SU-DHL-6 (cell line): ENCODE measurements around the gene GNG8.

ENCODE experiments used
- H2AFZ ChIP-seq: fragments of 200-600 bp; sonication (generic); 2 replicates; pipeline ENCODE4 v1.6.1; 2014; ENCODE audit warnings: low read depth, mild to moderate bottlenecking, moderate library complexity, mixed read lengths, antibody characterized with exemption, low read length; ENCODE audit not compliant: severe bottlenecking
- H3F3A ChIP-seq: fragments of 200-600 bp; shearing (Covaris generic); 2 replicates; pipeline ENCODE4 v1.6.0; 2016; ENCODE audit warnings: antibody characterized with exemption, mild to moderate bottlenecking; ENCODE audit not compliant: insufficient read depth
- H3K27ac ChIP-seq: fragments of 200-600 bp; sonication (generic); 2 replicates; pipeline ENCODE4 v1.5.1; 2016; ENCODE audit warnings: low read depth, mild to moderate bottlenecking, low read length, moderate library complexity, mixed read lengths
- H3K27me3 ChIP-seq: fragments of 200-600 bp; sonication (generic), shearing (Covaris generic); 2 replicates; pipeline ENCODE4 v1.6.0; 2014; ENCODE audit warnings: mild to moderate bottlenecking, low read length
- H3K36me3 ChIP-seq: fragments of 200-600 bp; sonication (generic); 2 replicates; pipeline ENCODE4 v1.6.1; 2014; ENCODE audit warnings: mild to moderate bottlenecking, low read length, mixed read lengths
- H3K4me2 ChIP-seq: fragments of 300-600, 200-600 bp; shearing (Covaris generic), sonication (generic); 2 replicates; pipeline ENCODE4 v1.6.0; 2014; ENCODE audit warnings: low read length, low read depth, mild to moderate bottlenecking; ENCODE audit not compliant: poor library complexity, severe bottlenecking
- H3K4me3 ChIP-seq: fragments of 200-600 bp; sonication (generic); 2 replicates; pipeline ENCODE4 v1.5.1; 2014; ENCODE audit warnings: antibody characterized with exemption, low read length, mild to moderate bottlenecking, mixed read lengths; ENCODE audit not compliant: insufficient read depth, poor library complexity, severe bottlenecking
- H3K79me2 ChIP-seq: fragments of 200-600 bp; sonication (generic); 2 replicates; pipeline ENCODE4 v1.6.1; 2014; ENCODE audit warnings: mild to moderate bottlenecking, low read length, moderate library complexity; ENCODE audit not compliant: insufficient read depth
- H3K9ac ChIP-seq: fragments of 200-600 bp; sonication (generic); 2 replicates; pipeline ENCODE4 v1.7.0; 2014; ENCODE audit warnings: mild to moderate bottlenecking, low read length
- H3K9me2 ChIP-seq: fragments of 200-600 bp; sonication (generic); replicated peaks from 2 replicates; pipeline ENCODE4 v1.6.1; 2014; ENCODE audit warnings: low read length; ENCODE audit not compliant: insufficient read depth
- H3K9me3 ChIP-seq: fragments of 200-600 bp; sonication (generic); 2 replicates; pipeline ENCODE4 v1.6.1; 2014; ENCODE audit warnings: low read length, mixed read lengths; ENCODE audit not compliant: insufficient read depth
- H4K20me1 ChIP-seq: fragments of 200-600 bp; sonication (generic); 2 replicates; pipeline ENCODE4 v1.6.1; 2014; ENCODE audit warnings: low read depth, mild to moderate bottlenecking, antibody characterized with exemption, low read length, moderate library complexity, mixed read lengths
- CTCF ChIP-seq: fragments of 200-600 bp; sonication (generic); IDR thresholded peaks from one replicate; pipeline ENCODE4 v1.5.1; 2017; ENCODE audit warnings: antibody characterized with exemption, mild to moderate bottlenecking, low read length, moderate library complexity; ENCODE audit not compliant: insufficient read depth, poor library complexity, severe bottlenecking
- EZH2phosphoT487 ChIP-seq: fragments of 200-600 bp; sonication (generic), shearing (Covaris generic); conservative IDR thresholded peaks from 2 replicates; pipeline ENCODE4 v1.6.1; 2018; ENCODE audit warnings: mild to moderate bottlenecking, antibody characterized with exemption, low read length, moderate library complexity, mixed read lengths

Gene GNG8

GRCh38 chr19:46665072-46665471 lies 29.1 kb upstream of the GNG8 start:
- H3K4me2 ChIP-seq, result no peak overlapping the region
- H3K79me2 ChIP-seq, result no peaks in the 10 kb centered on the region
- no peaks in the 10 kb centered on the region for H3K27me3 ChIP-seq
- H3F3A ChIP-seq, result peaks cover 4% of the 10 kb centered on the region
- no peak overlapping the region for H3K4me3 ChIP-seq
- no peak overlapping the region for H2AFZ ChIP-seq
- no peak overlapping the region for H3K27ac ChIP-seq
- H3K9me2 ChIP-seq, result no peaks in the 10 kb centered on the region
- no peak overlapping the region for H3K9ac ChIP-seq
- H3K9me3 ChIP-seq, result no peaks in the 10 kb centered on the region
- no peaks in the 10 kb centered on the region for H3K36me3 ChIP-seq
- no peaks in the 10 kb centered on the region for H4K20me1 ChIP-seq
- TF ChIP-seq CTCF (no peak), EZH2phosphoT487 (no peak)

DNA sequence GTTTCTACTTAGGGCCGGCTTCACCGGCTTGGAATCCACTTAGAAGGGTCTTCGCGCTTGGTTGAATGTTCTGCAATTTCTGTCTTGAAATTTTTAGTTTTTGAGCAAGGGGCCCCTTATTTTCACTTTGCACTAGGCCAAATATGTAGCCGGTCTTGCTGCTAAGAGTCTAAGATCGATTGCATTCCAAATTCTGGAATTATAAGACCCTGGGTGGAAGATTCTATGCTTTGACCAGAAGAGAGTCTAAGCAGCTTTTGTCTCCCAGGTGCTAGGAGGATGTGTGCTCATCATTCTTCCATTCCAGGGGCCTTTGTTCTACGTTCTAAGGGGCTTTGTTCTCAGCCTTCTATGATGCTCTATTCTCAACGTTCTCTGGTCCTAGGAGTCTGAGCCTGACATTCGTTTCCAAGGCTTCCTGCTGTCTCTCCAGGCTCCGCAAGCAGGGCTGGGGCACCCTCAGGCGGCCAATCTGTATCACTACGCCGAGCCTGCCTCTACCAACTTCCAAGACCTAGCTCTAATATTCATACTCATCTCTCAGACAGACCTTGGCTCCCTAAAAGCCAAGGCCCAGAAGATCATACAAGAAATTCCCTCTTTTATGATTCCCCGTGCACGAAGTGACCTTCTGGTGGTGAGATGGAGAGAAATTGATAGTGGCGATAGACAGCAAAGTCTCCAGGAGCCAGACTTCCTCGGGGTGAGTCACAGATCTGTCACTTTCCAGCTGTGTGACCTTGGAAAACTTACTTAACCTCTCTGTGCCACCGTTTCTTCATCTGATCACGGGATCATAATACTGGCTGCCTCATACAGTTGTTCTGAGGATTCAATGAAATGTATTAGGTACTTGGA lies 26.0 kb upstream of the GNG8 start:
- Histone ChIP-seq H3K9me2 (no peaks in the 10 kb centered on the region), H3K27ac (no peak overlapping the region), H3K36me3 (no peaks in the 10 kb centered on the region), H3K9ac (no peak overlapping the region), H3K4me2 (peak overlapping the region; percentile 58), H3F3A (peaks cover 4% of the 10 kb centered on the region), H4K20me1 (no peaks in the 10 kb centered on the region), H2AFZ (peak overlapping the region; percentile 6), H3K27me3 (no peaks in the 10 kb centered on the region), H3K9me3 (no peaks in the 10 kb centered on the region), H3K4me3 (peak overlapping the region; percentile 37), H3K79me2 (no peaks in the 10 kb centered on the region)
- TF ChIP-seq EZH2phosphoT487, result no peak
- peak; percentile 85 for TF ChIP-seq CTCF

- Histone ChIP-seq H3F3A (peaks cover 4% of the 10 kb centered on the region), H3K4me3 (peak within 1 kb of the TSS; percentile 53), H4K20me1 (no peaks in the 10 kb centered on the region), H3K9me3 (no peaks in the 10 kb centered on the region), H3K27ac (no peak within 1 kb of the TSS), H3K36me3 (no peaks in the 10 kb centered on the region), H2AFZ (peak within 1 kb of the TSS; percentile 84), H3K9ac (peak within 1 kb of the TSS; percentile 52), H3K27me3 (no peaks in the 10 kb centered on the region), H3K9me2 (no peaks in the 10 kb centered on the region), H3K79me2 (no peaks in the 10 kb centered on the region), H3K4me2 (peak within 1 kb of the TSS; percentile 62)
- no peak for TF ChIP-seq EZH2phosphoT487
- TF ChIP-seq CTCF, result no peak
Observed at GRCh38 chr19:46661020-46661731, 25.2 kb upstream of the GNG8 start, which contains the start of gene DACT3. DACT3 (minus strand) TSS chr19:46661182; CDS start chr19:46661064, 118 bp downstream.
